ENCODE results near the gene NECTIN1.

Gene NECTIN1

DNA sequence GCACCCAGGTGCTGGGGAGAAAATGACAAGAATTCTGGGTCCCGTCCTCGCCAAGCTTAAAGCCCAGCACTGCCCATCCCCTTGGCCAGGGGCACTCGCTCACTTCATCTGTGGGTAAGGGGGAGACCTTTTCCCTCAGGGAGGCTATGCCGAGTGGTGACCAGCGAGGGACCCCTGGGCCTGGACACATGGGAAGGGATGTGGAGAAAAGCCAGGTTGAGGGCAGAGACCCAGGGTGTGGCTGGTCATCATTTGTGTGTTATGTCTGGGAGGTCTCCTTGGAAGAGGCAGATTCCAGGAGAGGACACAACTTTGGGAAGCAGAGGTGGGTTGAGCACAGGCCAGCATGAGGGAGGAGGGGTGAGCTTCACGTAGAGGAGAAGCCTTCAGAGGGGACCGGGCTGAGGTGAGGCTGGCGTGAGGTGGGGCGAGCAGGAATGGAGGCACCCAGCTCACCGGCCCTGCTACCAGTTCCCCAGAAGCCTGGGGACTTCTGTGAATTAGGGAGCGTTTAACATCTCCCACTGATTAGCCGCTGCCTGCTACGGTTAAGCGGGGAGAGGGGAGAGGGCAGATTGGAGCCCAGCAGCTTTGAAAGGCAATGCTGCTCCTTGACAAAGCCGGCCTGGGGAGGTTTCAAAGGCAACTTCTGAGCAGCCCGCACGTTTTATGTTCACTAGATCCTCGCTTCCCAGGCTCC is 25.8 kb upstream of the NECTIN1 start:
- no peak overlapping the region for H3K4me3 ChIP-seq (replicated peaks; ENCODE audit: low read depth, low read length)

DNA sequence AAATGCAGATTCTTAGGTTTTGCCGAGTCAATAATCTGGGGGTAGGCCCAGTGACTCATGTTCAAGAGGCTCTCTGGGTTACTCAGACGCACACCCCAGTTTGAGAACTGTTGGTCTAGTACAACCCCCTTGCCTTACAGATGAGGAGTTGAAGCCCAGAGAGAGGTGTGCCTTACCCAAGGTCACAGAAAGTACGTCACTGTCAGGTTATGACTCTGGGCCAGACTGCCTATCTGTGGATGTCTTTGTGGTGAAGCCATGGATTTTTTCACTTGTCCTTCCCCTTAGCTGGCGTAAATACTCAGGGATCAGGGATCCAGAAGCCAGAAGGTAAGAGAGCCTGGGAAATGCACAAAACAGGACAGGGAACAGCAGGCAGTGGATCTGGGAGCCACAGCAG is 25.2 kb upstream of the NECTIN1 start:
- no peak overlapping the region for H3K4me3 ChIP-seq (replicated peaks; ENCODE audit: low read depth, low read length)
- no peak for DNase-seq (ENCODE audit: extremely low read depth, low read depth)
- TF ChIP-seq, protein P1, sequence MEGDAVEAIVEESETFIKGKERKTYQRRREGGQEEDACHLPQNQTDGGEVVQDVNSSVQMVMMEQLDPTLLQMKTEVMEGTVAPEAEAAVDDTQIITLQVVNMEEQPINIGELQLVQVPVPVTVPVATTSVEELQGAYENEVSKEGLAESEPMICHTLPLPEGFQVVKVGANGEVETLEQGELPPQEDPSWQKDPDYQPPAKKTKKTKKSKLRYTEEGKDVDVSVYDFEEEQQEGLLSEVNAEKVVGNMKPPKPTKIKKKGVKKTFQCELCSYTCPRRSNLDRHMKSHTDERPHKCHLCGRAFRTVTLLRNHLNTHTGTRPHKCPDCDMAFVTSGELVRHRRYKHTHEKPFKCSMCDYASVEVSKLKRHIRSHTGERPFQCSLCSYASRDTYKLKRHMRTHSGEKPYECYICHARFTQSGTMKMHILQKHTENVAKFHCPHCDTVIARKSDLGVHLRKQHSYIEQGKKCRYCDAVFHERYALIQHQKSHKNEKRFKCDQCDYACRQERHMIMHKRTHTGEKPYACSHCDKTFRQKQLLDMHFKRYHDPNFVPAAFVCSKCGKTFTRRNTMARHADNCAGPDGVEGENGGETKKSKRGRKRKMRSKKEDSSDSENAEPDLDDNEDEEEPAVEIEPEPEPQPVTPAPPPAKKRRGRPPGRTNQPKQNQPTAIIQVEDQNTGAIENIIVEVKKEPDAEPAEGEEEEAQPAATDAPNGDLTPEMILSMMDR (IDR thresholded peaks at IDR 0.05; ENCODE audit: low read depth, low read length, missing control alignments) = no peak

More for the DNA sequence above, 25.8 kb upstream of the NECTIN1 start:
- DNase-seq (ENCODE audit: extremely low read depth, low read depth) = no peak
- TF ChIP-seq, protein P1 (IDR thresholded peaks at IDR 0.05; ENCODE audit: low read depth, low read length, missing control alignments) = no peak

DNA sequence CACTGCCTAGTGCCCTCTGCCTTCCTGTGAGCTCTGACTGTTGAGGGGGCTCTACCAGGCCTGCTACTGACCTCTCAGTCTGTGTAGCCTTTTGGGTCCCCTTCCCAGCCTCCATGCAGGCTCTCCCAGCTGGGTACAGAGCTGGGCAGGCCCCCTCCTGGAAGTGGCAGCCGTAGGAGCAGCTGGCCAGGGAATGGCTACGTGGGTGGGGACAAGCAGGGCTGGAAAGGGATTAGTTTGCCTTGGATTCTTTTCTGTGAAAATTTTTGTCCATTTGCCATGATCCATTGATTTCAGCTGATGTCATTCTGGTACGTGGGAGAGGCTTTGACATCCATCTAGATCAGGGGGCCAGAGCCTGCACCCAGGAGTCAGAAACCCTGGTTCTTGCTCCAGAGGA is 23.9 kb upstream of the NECTIN1 start:
- TF ChIP-seq, protein P1 (IDR thresholded peaks at IDR 0.05; ENCODE audit: low read depth, low read length, missing control alignments) = no peak
- no peak overlapping the region for H3K4me3 ChIP-seq (replicated peaks; ENCODE audit: low read depth, low read length)
- DNase-seq (ENCODE audit: extremely low read depth, low read depth) = no peak

DNA sequence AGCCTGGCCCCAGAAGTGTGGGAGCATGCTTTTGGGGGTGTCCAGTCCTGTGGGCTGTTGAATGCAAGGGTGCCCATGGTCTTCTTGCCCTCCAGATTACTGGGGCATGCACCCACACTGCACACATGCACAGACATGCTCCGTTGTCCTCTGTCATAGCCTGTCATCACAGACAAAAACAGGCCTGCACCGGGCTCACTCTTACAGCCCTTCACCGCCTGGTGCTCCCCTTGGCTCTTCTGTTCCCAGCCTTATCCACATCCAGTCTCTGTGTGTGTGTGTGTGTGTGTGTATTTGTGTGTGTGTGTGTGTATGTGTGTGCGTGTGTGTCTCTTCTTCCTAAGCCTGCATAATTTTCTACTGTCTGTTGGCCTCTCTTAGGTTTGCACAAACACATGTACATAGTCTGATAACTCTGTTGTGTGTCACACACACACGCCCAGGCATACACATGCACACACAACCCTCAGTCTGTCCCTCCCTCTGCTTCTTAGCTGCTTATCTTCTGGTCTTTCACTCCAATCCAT is 23.4 kb upstream of the NECTIN1 start:
- TF ChIP-seq, protein P1 (IDR thresholded peaks at IDR 0.05; ENCODE audit: low read depth, low read length, missing control alignments) = no peak
- no peak overlapping the region for H3K4me3 ChIP-seq (replicated peaks; ENCODE audit: low read depth, low read length)
- DNase-seq (ENCODE audit: extremely low read depth, low read depth) = no peak

DNA sequence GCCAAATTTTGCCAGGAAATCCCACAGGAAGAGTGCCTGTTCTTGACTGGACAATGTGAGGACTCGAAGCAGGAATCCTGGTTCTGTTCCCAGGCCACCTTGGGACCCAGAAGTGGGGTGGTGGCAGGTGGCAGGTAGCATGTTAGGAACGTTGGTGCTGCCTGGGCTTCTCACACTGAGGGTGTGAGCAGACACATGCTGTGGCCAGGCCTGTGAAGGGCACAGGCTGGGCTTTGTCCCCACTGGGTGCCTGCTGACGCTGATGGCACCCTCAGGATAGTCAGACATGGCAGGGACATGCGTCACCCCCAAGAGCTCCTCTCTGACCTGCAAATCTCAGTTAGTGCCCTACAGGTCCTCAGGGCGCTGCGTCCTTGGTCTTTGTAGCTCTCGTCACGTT is 21.1 kb upstream of the NECTIN1 start:
- no peak for DNase-seq (ENCODE audit: extremely low read depth, low read depth)
- TF ChIP-seq, protein P1 (IDR thresholded peaks at IDR 0.05; ENCODE audit: low read depth, low read length, missing control alignments) = no peak
- no peak overlapping the region for H3K4me3 ChIP-seq (replicated peaks; ENCODE audit: low read depth, low read length)

DNA sequence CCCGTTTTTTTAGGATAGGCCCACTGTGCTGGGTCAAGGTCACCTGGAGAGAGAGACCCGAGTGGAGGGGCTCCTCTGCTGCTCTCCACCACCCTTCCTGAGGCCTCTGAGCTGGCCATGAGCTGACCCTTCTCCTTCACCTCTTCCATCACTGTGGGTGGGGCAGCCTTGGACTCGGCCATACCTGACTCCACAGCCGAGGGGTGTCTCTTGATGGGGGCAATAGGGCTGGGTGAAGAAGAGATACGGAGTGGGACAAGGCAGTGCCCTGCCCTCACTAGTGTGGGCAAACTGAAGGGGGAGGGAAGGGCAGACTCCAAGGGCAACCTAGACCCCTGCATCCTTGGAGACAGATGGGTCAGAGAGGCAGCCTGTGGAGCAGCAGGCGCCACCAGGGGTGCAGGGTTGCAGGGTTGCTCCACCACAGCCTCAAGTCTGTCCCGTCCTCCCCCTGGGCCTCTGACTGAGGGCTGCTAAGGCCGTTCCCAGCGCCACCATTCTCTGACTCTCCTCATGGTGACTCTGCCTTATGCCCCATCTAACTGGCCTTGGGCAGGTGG is 20.1 kb upstream of the NECTIN1 start:
- DNase-seq (ENCODE audit: extremely low read depth, low read depth) = no peak

More for the DNA sequence above, 20.1 kb upstream of the NECTIN1 start:
- H3K4me3 ChIP-seq (replicated peaks; ENCODE audit: low read depth, low read length) = no peak overlapping the region
- TF ChIP-seq, protein P1 (IDR thresholded peaks at IDR 0.05; ENCODE audit: low read depth, low read length, missing control alignments) = no peak

All from HFF-Myc (cell line).